Neuronal stem cell (in vitro differentiated cells): Measurements from ENCODE around the gene POLR1A.

Source experiments
- DNase-seq: peaks from one replicate; pipeline ENCODE4 v3.0.0-alpha.2; 2013; ENCODE audit warnings: low spot score
- H2AFZ ChIP-seq: one replicate; pipeline ENCODE4 v1.6.1; 2013; ENCODE audit warnings: mild to moderate bottlenecking, low read length, inconsistent platforms
- H2AK5ac ChIP-seq: 2 replicates; pipeline ENCODE4 v1.6.1; 2013; ENCODE audit warnings: low read depth, mild to moderate bottlenecking, inconsistent platforms, low read length, moderate library complexity, mixed read lengths
- H2BK120ac ChIP-seq: 2 replicates; pipeline ENCODE4 v1.6.1; 2013; ENCODE audit warnings: low read depth, mild to moderate bottlenecking, inconsistent platforms, low read length, moderate library complexity, mixed read lengths
- H2BK12ac ChIP-seq: one replicate; pipeline ENCODE4 v1.6.1; 2013; ENCODE audit warnings: low read length, inconsistent platforms
- H2BK15ac ChIP-seq: 2 replicates; pipeline ENCODE4 v1.6.1; 2013; ENCODE audit warnings: mild to moderate bottlenecking, low read length, inconsistent platforms, mixed read lengths
- H2BK5ac ChIP-seq: one replicate; pipeline ENCODE4 v1.6.1; 2013; ENCODE audit warnings: inconsistent platforms, mild to moderate bottlenecking, low read length, moderate library complexity
- H3K14ac ChIP-seq: one replicate; pipeline ENCODE4 v1.6.1; 2013; ENCODE audit warnings: low read length, inconsistent platforms
- H3K18ac ChIP-seq: 2 replicates; pipeline ENCODE4 v1.6.1; 2013; ENCODE audit warnings: low read length, inconsistent platforms
- H3K23ac ChIP-seq: 2 replicates; pipeline ENCODE4 v1.6.1; 2013; ENCODE audit warnings: low read depth, mild to moderate bottlenecking, mixed read lengths, low read length, inconsistent platforms; ENCODE audit not compliant: poor library complexity
- H3K27ac ChIP-seq: replicated peaks from 3 replicates; pipeline ENCODE4 v1.5.1; 2013; ENCODE audit warnings: low read length, inconsistent platforms
- H3K27me3 ChIP-seq, 3 experiments: 2 replicates each; pipeline ENCODE4 v1.6.1; 2013; ENCODE audit warnings: low read length in 3 of 3, mild to moderate bottlenecking in 2 of 3, inconsistent platforms in 1 of 3, low read depth in 1 of 3, mixed read lengths in 1 of 3, moderate library complexity in 1 of 3; ENCODE audit not compliant: control insufficient read depth in 3 of 3, insufficient read depth in 3 of 3
- H3K36me3 ChIP-seq, 2 donors: replicated peaks in 1 of 2; 2 replicates each; pipeline ENCODE4 v1.6.1; 2013; ENCODE audit warnings: low read length in 2 of 2; ENCODE audit not compliant: control insufficient read depth in 2 of 2, insufficient read depth in 2 of 2
- H3K4ac ChIP-seq: 2 replicates; pipeline ENCODE4 v1.6.1; 2013; ENCODE audit warnings: inconsistent platforms, mild to moderate bottlenecking, low read length, moderate library complexity
- H3K4me1 ChIP-seq, 2 donors: 1 replicate in 1 of 2; 2 replicates in 1 of 2; pipeline ENCODE4 v1.6.1; 2013; ENCODE audit warnings: low read length in 2 of 2, low read depth in 1 of 2; ENCODE audit not compliant: control insufficient read depth in 2 of 2, insufficient read depth in 1 of 2
- H3K4me2 ChIP-seq: one replicate; pipeline ENCODE4 v1.6.1; 2013; ENCODE audit warnings: mild to moderate bottlenecking, low read length, inconsistent platforms; ENCODE audit not compliant: insufficient read depth, poor library complexity, severe bottlenecking
- H3K4me3 ChIP-seq, 2 donors: 2 replicates each; pipeline ENCODE4 v1.5.1; 2013; ENCODE audit warnings: low read length in 2 of 2, mild to moderate bottlenecking in 2 of 2, inconsistent platforms in 1 of 2, moderate library complexity in 1 of 2
- H3K79me1 ChIP-seq: one replicate; pipeline ENCODE4 v1.6.1; 2013; ENCODE audit warnings: low read depth, mild to moderate bottlenecking, inconsistent platforms, low read length, moderate library complexity
- H3K9ac ChIP-seq: one replicate; pipeline ENCODE4 v1.6.1; 2013; ENCODE audit warnings: mild to moderate bottlenecking, low read depth, low read length, inconsistent platforms; ENCODE audit not compliant: poor library complexity
- H3K9me3 ChIP-seq, 2 donors: replicated peaks in 1 of 2; 2 replicates each; pipeline versions ENCODE3 to v1.6.1; 2013; ENCODE audit warnings: low read length in 2 of 2, mild to moderate bottlenecking in 2 of 2, inconsistent platforms in 1 of 2, low read depth in 1 of 2, mixed read lengths in 1 of 2, moderate library complexity in 1 of 2; ENCODE audit not compliant: control insufficient read depth in 2 of 2, insufficient read depth in 1 of 2
- H4K8ac ChIP-seq: one replicate; pipeline ENCODE4 v1.6.1; 2013; ENCODE audit warnings: low read depth, mild to moderate bottlenecking, inconsistent platforms, low read length, moderate library complexity
- H4K91ac ChIP-seq: one replicate; pipeline ENCODE4 v1.6.1; 2013; ENCODE audit warnings: low read length, low read depth, mild to moderate bottlenecking, inconsistent platforms; ENCODE audit not compliant: poor library complexity
- WGBS, 2 donors: extraction: QIAGEN DNeasy Blood & Tissue Kit; methylation state at CpG; one replicate each; pipeline ENCODE4 v1.1.7; 2013; ENCODE audit warnings: missing lambda C conversion rate in 2 of 2, mixed read lengths in 1 of 2; ENCODE audit not compliant: insufficient read length in 2 of 2, insufficient replicate concordance in 1 of 2; ENCODE audit errors: extremely low coverage in 2 of 2; 5-methylcytosine and 5-hydroxymethylcytosine counted together

Gene POLR1A

GRCh38 chr2:86037141-86037794 lies 68.4 kb downstream of the POLR1A start:
- H3K27me3 ChIP-seq: no peaks in the 10 kb centered on the region
- H3K18ac ChIP-seq: no peak overlapping the region
- no peak overlapping the region for H3K9ac ChIP-seq
- no peak overlapping the region for H3K4ac ChIP-seq
- peaks cover 59 to 95% of the 10 kb centered on the region in 2 donors for H3K36me3 ChIP-seq
- no peaks in the 10 kb centered on the region for H3K9me3 ChIP-seq
- no peak overlapping the region for H3K27ac ChIP-seq
- H3K4me2 ChIP-seq: no peak overlapping the region
- no peak overlapping the region for H2BK12ac ChIP-seq
- no CpG with 5 or more reads among the region's 12 CpGs for WGBS, 2 donors
- DNase-seq: no peak
- no peak overlapping the region for H2BK5ac ChIP-seq
- no peak overlapping the region for H4K8ac ChIP-seq
- no peak overlapping the region for H2AK5ac ChIP-seq
- H3K23ac ChIP-seq: no peak overlapping the region
- H2BK120ac ChIP-seq: no peak overlapping the region
- no peak overlapping the region for H4K91ac ChIP-seq
- H3K4me1 ChIP-seq: peaks cover 11 to 28% of the 10 kb centered on the region in 2 donors
- no peak overlapping the region for H3K14ac ChIP-seq
- H2BK15ac ChIP-seq: no peak overlapping the region
- H3K79me1 ChIP-seq: peaks cover 2% of the 10 kb centered on the region
- peak overlapping the region; percentile 26 for H2AFZ ChIP-seq
- no peak overlapping the region for H3K4me3 ChIP-seq

- Histone ChIP-seq H3K9ac (no peak overlapping the region), H3K4me1 (peaks cover 11 to 28% of the 10 kb centered on the region in 2 donors), H3K4ac (no peak overlapping the region), H3K18ac (no peak overlapping the region), H3K36me3 (peaks cover 59 to 95% of the 10 kb centered on the region in 2 donors), H4K8ac (no peak overlapping the region), H2BK120ac (no peak overlapping the region), H2BK5ac (no peak overlapping the region), H3K4me3 (no peak overlapping the region), H3K27ac (no peak overlapping the region), H2AFZ (peak overlapping the region; percentile 80), H3K14ac (no peak overlapping the region), H2BK12ac (no peak overlapping the region), H2AK5ac (no peak overlapping the region), H3K9me3 (no peaks in the 10 kb centered on the region), H3K79me1 (peaks cover 3% of the 10 kb centered on the region), H4K91ac (no peak overlapping the region), H3K23ac (no peak overlapping the region), H3K4me2 (no peak overlapping the region), H2BK15ac (no peak overlapping the region), H3K27me3 (no peaks in the 10 kb centered on the region)
- WGBS, 2 donors: no CpG with 5 or more reads among the region's 7 CpGs
- DNase-seq: no peak
Observed at GRCh38 chr2:86036669-86037138, 69.0 kb downstream of the POLR1A start.

GRCh38 chr2:86035883-86036668 lies 69.6 kb downstream of the POLR1A start:
- no peaks in the 10 kb centered on the region for H3K9me3 ChIP-seq
- no peak overlapping the region for H2AK5ac ChIP-seq
- H3K14ac ChIP-seq: no peak overlapping the region
- no peak overlapping the region for H3K4me3 ChIP-seq
- H3K36me3 ChIP-seq: peaks cover 61 to 95% of the 10 kb centered on the region in 2 donors
- H3K4ac ChIP-seq: no peak overlapping the region
- peaks cover 5% of the 10 kb centered on the region for H3K79me1 ChIP-seq
- no peak overlapping the region for H4K91ac ChIP-seq
- no peak overlapping the region for H3K27ac ChIP-seq
- H2AFZ ChIP-seq: peak overlapping the region; percentile 80
- no peak overlapping the region for H4K8ac ChIP-seq
- H2BK5ac ChIP-seq: no peak overlapping the region
- H3K27me3 ChIP-seq: no peaks in the 10 kb centered on the region
- no peak overlapping the region for H2BK120ac ChIP-seq
- DNase-seq: no peak
- no peak overlapping the region for H2BK15ac ChIP-seq
- H2BK12ac ChIP-seq: no peak overlapping the region
- H3K18ac ChIP-seq: no peak overlapping the region
- H3K4me2 ChIP-seq: peak overlapping the region; percentile 37
- peaks cover 11 to 28% of the 10 kb centered on the region in 2 donors for H3K4me1 ChIP-seq
- no peak overlapping the region for H3K23ac ChIP-seq
- WGBS, 2 donors: no CpG with 5 or more reads among the region's 10 CpGs
- H3K9ac ChIP-seq: no peak overlapping the region

GRCh38 chr2:86035376-86035882 lies 70.3 kb downstream of the POLR1A start:
- Histone ChIP-seq H4K8ac (no peak overlapping the region), H2BK15ac (no peak overlapping the region), H3K4ac (no peak overlapping the region), H3K36me3 (peaks cover 64 to 95% of the 10 kb centered on the region in 2 donors), H3K18ac (no peak overlapping the region), H2BK12ac (no peak overlapping the region), H3K27me3 (no peaks in the 10 kb centered on the region), H3K4me1 (peaks cover 11 to 28% of the 10 kb centered on the region in 2 donors), H2AFZ (no peak overlapping the region), H3K4me2 (no peak overlapping the region), H2BK120ac (no peak overlapping the region), H3K14ac (no peak overlapping the region), H4K91ac (no peak overlapping the region), H2BK5ac (no peak overlapping the region), H3K79me1 (peaks cover 5% of the 10 kb centered on the region), H3K23ac (peak overlapping the region; percentile 37), H3K4me3 (no peak overlapping the region), H3K27ac (no peak overlapping the region), H3K9me3 (no peaks in the 10 kb centered on the region), H2AK5ac (no peak overlapping the region), H3K9ac (no peak overlapping the region)
- WGBS, 2 donors: no CpG with 5 or more reads among the region's 7 CpGs
- DNase-seq: no peak
